GM18520 (cell line): Measurements from ENCODE around the gene GRID1.
"Not testable (repeated sequence)": the region's sequence is repeated elsewhere in the genome, so short reads cannot be mapped to it uniquely, and the experiment has no call there.

Source experiments
- ATAC-seq: cut with Tn5 transposase; IDR thresholded peaks from one replicate; pipeline ENCODE4 v1.9.1; 2021; ENCODE audit not compliant: unreplicated experiment

The GRID1 gene

DNA sequence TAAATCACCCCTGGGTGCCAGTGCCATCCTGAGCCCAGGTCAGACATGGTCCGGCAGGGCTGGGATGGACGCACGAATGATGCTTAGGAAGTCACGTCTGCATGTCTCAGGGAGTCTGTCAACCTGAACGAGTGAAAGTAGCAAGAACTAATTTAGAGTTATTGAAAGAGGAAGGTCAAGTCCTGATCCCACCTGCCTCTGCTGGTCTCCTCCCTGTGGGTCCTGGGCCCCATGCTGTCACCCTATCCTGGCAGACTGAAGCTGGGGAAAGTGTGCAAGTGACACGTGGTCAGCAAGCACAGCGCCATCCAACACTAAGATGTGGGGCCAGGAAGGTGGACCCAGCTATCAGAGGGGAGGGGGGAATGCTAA lies 26.1 kb upstream of the GRID1 start:
- ATAC-seq = no peak

DNA sequence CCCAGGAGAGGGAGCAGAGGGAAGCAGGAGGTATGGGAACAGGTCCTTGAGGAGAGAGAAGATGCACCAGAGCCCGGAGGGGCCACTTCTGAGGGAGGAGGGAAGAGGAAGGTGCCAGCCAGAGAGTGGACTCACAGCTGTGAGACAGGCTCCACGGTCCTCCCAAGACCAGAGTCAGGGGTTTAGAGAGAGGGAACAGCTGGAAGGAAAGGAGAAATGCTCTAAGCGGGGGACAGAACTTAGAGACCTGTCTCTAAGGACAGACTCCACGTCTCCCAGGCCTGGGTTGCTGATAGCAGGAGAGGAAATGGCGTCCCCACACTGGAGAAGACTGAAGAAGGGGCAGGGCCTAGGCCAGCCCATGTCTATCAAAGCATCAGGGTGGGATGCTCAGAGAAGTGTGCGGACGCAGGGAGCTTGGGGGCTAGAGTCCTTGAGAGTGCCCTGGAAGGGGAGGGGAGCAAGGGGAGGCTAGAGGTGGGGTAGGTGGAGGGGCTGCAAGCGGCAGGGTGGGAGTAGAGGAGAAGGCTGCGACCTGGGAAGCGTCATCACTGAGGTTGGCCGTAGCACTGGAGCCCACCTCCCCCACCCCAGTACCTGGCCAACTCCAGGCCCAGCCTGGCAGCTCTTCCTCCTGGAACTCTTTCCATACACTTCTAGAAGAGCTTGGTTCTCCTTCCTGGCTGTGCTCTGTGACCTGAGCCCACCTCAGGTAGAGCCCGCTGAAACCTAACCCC lies 25.6 kb upstream of the GRID1 start:
- ATAC-seq = no peak

DNA sequence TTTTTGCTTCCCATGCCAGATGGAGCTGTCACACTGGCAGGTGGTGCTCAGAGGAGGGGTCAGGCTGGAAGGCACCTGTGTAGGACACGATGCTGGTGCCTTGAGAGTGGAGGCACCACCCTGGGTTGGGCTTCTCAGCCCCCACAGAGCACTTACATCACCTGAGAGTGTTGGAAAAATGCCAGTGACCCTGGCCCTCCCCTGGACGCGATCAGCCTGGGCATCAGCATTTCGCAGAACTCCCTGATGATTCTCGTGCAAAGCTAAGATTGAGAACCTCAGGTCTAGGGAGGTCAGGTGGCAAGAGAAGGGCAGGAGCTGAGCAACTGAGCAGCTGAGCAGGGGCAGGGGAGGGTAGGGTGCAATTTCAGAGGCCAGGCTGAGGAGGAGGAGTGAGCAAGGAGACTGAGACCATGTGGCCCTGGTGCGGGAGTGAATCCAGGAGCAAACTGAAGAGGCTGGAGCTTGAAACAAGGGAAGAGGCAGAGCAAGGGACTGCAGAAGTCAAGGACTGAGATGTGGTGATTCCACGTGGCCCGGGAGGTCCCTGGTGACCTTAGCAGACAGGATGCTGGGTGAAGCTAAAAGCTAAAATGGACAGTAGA lies 24.7 kb upstream of the GRID1 start:
- ATAC-seq = no peak

DNA sequence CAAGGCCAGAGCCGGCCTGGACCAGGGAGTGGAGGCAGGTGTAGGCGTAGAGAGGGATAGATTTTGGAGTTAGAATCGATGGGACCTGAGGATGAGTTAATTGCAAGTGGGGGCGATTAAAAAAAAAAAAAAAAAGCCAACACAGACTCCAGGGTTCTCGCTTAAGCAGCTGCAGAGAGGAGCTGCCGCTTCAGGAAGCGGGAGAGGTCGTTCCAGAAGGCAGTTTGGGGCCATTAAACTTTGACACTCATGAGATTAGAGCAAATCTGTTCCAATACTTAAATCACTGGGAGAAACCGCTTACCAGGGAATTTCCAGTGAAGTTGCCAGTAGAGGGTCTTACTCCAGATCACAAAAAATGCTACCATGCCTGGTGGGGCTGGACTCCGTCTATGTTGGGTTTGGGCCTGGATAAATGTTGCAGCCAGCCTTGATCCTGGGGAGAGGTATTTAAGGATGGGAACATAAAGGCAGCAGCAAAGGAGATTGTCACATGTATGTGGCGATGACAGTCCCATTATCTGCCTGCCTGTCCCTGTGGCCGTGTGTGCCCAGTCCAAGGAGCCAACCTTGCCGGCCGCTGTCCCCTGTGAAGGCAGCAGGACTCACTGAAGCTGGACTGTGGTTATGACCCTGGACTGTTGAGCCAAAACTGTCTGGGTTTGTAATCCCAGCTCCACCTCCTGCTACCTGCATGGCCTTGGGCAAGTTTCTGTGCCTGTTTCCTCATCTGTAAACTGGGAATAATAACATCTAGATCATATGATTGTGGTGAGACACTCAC lies 23.9 kb upstream of the GRID1 start:
- no peak for ATAC-seq

DNA sequence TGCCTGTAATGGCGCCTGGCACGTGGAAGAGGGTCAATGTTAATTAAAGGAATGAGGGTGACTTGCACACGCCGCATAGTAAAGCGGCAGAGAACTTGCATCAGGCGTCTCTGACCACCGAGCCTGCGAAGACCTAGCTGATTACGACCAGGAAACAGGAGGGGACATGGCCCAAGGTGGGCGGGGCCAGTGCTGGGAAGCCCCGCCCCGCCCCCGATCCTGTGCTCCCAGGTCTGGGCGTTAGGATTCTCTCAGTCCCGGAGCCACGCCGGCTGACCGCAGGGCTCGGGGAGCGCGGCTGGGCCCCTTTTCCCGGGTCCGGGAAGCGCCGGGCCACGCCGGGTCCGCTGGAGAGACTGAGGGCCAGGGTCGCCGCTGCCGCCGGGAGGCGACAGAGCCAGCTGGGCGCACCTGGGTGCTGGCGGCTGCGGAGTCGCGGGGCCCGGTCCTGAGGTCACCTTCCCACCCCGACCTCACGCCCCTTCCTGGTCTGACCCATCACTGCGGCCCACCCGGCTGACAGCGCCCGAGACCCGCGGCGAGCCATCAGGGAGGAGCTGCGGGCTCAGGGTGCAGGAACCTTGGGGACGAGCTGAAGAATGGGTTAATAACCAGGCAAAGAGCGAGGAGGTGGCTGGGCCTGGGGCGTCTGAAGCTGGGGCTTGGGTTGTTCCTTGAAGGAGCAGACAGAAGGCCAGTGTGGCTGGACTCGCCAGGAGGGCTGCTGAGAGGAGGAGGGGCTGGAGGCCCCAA lies 23.0 kb upstream of the GRID1 start:
- peak; percentile 70 for ATAC-seq

DNA sequence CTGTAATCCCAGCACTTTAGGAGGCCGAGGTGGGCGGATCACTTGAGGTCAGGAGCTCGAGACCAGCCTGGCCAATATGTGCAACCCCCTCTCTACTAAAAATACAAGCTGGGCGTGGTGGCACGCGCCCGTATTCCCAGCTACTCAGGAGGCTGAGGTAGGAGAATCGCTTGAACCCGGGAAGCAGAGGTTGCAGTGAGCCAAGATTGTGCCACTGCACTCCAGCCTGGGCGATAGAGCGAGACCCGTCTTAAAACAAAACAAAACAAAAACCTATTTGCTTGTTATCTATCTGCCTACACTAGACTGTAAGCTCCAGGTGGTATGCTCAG lies 22.5 kb upstream of the GRID1 start:
- not testable (repeated sequence) for ATAC-seq

DNA sequence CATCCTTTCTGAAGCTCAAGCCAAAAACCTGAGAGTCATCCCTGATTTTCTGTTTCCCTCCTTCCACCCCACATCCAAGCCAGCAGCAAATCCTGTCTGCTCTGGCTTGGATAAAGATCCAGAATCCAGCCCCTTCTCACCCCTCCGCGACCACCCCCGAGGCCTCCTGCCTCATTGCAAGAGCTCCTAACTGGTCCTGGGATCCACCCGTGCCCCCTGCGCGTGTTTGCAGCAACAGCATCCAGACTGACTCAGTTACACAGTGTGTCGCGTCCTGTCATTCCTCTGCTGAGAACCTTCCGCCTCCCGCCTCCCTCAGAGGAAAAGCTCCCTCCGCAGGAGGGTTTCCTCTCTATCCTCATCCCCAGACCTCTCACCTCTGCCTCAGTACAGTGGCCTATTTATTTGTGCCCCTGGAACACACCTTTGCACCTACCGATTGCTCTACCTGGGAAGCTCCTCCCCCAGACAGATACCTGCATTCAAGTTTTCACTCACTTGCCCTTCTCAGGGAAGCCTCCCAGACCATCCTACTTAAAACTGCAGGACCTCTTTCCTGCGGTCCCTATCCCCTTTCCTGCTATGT lies 21.6 kb upstream of the GRID1 start:
- no peak for ATAC-seq

DNA sequence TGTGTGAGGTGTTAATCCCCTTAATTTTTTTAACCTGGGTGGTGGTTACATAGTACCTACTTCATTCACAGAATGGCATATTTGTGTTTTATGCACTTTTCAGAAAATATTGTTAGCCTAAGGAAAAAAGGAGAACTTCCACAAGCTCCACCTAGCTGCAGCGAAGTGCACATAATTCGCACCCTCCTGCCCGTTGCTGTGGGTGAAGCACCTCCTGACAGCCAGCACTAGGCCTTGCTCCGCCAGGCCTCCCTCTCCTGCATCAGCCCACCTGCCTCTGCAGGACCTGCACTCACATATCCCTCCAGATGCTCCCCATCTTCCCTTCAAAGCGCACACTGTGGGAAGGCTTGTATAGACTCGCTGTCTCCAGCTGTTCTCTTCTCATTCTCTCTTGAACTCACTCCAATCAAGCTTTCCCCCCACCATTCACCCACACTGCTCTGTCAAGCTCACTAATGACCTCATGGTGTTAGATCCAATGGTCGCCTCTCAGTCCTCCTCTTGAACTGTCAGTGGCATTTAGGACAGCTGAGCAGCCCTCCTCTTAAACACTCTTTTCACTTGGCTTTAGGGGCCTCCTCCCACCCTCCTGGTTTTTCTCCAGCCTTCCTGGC lies 20.7 kb upstream of the GRID1 start:
- no peak for ATAC-seq

DNA sequence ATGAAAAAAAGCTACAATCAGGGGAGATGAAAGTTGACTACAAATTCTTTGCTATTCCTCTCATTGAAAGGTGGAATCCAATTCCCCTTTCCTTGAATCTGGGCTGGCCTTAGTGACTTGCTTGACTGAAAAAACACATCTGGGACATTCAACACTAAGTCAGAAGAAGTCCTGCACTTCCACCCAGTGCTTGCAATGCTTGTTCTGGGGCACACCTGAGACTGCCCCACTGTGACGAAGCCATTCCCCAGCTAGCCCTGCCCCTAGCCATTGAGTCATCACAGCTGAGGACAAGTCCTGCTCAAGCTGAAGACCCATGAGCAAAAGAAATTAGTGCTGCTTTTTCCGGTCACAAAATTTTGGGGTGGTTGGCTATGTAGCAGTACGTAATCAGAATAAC lies 19.2 kb upstream of the GRID1 start:
- no peak for ATAC-seq

DNA sequence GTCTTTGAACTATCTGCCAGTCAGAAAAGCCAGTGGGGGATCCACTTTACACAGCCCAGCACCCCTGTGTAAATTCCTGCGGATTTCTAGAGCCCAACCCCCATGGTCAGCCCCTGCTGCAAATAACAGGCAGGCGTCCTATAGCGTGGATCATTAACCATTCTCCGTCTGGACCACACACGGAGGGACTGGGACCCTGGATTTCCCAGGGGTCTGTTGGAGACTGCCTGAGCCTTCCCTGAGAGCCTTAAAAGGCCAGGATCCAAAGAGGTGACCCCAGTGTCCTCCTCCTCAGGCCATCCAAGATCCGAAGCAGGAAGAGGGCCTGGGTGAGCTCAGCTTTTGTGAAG lies 11.2 kb upstream of the GRID1 start:
- no peak for ATAC-seq

DNA sequence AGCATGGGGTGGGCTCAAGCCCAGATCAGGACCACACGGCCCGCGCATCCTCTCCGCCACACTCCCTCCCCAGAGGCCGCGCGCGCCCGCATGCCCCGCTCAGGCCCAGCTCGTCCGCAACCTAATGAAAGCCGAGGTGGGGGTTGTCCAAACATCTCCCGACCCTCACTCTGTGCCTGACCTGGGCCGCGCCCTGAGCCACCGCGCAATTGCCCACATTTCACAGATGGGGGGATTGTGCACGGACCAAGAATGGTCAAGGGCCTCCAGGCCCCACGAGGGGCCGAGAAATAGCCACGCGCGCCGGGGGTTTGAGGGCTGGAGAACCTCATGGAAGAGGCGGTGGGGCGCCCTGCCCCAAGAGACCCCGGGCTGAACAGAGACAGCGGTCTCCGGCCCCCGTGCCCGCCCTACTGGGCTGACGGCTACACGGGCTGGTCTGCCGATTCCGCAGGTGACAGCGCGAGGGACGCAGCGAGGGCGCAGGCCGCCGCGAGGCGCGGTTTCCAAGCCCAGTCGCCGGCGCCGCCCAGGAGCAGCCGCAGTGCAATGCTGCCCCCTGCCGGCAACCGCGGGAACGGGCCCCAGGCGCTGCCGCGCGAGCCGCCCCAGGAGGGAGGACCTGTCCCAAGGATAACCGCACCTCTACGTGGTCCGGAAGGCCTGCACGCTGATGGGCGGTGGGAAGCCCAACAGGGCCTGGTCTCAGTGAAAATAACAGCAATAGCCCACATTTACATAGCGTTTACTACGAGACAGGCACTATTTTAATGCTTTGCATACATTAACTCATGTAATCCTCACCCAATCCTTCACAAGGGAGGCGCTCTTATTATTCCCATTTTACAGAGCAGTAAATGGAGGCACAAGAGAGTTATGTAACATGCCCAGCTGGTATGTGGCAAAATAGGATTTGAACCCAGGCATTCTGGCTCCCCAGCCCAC lies 10.5 kb upstream of the GRID1 start:
- peak; percentile 82 for ATAC-seq

DNA sequence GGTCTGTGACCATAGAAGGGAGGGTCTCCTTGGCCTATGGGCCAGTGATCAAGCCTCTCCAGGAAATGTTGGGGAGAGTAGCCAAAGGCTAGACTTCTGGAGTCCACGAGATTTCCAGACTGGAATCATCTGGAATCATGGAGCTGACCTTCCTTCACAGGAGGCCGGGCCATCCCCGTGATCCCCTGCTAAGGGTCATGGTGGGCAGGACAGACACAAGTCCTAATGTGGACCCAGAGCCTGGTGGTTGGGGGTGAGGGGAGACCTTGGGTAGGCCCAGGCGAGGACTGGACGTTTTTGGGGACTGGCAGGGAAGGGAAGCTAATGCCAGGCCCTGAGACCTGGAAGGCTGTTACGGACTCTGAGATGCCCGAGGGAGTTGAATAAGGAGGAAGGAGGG lies 9.8 kb upstream of the GRID1 start:
- ATAC-seq = no peak

DNA sequence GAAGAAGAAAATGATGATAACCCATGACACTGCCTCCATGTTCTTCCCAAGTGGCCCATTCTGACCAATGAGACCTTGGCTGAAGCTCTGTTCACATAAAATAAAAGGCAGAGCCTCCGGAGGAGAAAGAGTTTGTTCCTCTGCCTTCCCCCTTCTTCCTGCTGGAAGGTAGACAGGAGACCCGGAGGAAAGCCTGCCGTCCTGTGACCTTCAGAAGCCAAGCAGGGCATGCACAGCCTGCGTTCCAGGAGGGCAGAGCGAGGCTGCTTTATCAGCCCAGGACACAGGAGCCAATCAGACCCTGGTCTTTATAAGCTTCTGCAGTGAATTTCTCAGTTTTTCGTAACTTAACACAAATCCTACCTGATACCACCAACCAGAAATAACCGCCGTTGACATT lies 8.6 kb upstream of the GRID1 start:
- no peak for ATAC-seq

DNA sequence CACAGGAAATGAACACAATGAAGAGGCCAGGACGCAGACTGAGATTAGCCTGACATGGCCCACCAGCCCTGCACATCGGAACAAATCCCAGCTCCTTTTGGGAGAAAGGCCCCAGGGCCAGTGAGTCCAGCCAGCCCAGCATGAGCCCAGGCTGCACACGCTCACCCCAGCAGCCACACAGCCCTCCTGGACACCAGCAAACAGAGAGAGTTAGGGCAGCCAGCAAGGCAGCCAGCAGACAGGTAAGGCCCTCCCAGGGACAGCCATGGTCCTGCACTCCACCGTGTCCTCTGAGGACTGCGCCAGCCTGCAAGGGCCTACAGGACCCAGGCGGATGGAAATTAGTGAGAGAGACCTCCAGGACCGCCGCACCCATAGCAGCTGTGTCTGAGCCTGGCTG lies 8.1 kb upstream of the GRID1 start:
- ATAC-seq = no peak

DNA sequence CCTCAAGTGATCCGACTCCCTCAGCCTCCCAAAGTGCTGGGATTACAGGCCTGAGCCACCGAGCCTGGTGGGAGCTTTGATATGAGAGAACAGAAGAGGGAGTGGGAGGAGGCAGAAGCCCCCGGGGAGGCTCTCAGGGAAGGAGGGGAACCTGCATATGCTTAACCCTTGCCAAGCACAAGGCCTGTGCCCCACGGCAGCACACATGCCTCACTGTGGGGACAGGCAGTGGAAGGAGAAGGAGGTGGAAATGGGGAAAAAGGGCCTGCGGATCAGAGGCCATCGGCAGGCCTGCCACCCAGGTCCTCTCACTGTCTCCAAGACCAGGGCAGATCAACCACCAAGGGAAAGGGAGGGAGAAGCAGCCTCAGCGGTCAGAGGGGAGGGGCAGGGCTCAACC lies 7.2 kb upstream of the GRID1 start:
- ATAC-seq = no peak

DNA sequence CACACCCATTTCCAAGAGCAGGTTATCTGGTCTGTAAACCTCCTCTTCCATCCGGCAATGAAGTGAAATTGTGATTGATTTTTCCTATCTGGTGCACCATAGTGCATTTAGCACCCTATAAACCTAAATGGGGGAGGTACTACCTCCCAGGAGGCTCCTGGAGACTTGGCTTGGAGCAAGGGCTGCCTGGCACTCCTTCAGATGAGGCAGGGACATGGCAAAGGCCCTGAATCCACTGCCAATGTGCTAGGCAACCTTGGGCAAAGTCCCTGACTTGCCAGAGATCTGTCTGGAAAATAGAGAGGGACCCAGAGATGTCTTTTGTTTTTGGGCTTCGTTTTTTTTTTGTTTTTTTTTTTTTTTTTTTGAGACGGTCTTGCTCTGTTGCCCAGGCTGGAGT lies 6.7 kb upstream of the GRID1 start:
- ATAC-seq = no peak

DNA sequence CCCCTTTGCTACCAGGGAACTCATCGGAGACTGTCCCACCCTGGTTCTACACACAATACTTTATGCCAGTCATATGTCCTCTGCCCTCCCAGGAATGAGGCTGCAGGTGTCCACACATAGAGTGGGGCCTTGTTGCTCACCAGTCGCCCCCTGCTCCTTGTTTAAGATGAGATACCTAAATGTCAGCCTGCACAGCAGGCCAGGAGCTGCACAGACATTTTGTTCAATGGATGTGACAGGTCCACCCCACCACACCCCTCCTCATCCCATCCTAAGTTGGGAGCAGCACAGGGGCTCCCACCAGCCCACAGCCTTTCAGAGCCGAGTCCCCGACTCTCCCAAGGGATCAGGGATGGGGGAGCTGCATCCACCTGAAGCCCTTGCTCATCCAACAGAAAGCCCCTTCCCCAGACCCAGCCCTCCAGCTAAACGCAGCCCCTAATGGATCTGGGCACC lies 6.2 kb upstream of the GRID1 start:
- no peak for ATAC-seq

DNA sequence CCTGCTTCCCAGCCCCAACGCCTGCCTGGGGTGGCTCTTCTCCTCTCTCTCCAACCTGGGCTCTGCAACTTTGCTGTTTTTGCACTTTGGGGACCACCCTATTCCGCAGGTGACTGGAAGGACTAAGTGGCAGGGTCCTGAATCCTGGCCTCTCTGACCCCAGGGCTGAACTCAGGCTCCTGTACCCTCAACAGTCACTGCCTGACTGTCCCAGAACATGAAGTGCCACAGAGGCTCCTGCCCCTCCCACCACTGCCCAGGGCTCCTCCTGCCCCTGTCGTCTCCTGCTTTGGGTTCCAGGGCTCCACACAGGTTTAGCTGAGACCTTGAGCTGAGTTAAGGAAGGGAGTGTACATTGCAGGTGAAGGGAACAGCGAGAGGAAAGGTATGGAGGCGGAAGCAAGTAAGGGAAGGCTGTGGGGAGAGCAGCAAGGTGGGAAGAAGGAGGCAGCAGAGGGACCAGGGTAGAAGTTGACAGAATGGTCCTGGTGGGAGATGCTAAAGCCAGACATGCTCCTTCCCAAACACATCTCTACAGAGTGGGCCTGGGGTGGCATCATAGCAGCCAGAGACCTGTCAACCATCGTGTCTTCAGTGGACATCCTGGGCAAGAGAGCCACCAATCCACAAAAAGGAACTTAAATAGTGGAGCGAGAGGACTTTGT lies 5.7 kb upstream of the GRID1 start:
- ATAC-seq = no peak

DNA sequence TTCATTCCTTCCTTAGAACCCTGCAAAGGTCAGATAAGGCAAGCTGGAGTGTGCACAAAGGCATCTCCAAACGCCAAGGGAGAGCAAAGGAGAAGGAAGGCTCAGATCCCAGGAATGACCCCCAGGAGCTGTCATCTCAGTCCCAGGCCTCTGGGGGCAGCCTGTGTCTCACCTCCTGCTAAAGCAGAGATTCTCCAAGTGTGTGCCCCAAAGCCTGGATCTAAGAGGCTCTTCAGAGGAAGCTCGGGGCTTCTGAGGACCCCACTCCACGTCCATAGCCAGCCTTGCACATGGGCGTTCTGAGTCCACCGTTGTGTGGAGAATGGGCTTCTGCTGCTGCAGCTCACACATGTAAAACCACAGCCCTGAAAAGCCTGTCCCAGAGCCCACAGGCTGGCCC lies 5.1 kb upstream of the GRID1 start:
- no peak for ATAC-seq
